ENCODE measurements around the gene P3H4.
"Not testable (repeated sequence)": the region's sequence is repeated elsewhere in the genome, so short reads cannot be mapped to it uniquely, and the experiment has no call there.

P3H4 gene

GRCh38 chr17:41829961-41830360, 18.2 kb upstream of the P3H4 start:
- peaks cover 18% of the 10 kb centered on the region; the same call in 1 of the 2 replicates for H3K36me3 ChIP-seq (ENCODE audit: insufficient read depth, low read length)
- H3K9ac ChIP-seq (ENCODE audit: low read depth, low read length); H3K4me1 ChIP-seq (ENCODE audit: insufficient read depth, low read length); H3K9me3 ChIP-seq (ENCODE audit: control insufficient read depth, insufficient read depth, low read length): not testable (repeated sequence)

GRCh38 chr17:41825175-41825845, 13.6 kb upstream of the P3H4 start:
- Histone ChIP-seq H3K36me3 (ENCODE audit: insufficient read depth, low read length) (0 out of 2 replicates have a peak, but pooled peaks cover 12% of the 10 kb centered on the region), H3K9me3 (ENCODE audit: control insufficient read depth, insufficient read depth, low read length) (no peaks in the 10 kb centered on the region), H3K4me1 (ENCODE audit: insufficient read depth, low read length) (no peaks in the 10 kb centered on the region), H3K9ac (ENCODE audit: low read depth, low read length) (no peak overlapping the region)

GRCh38 chr17:41824086-41824485, 12.3 kb upstream of the P3H4 start:
- Histone ChIP-seq H3K9ac (ENCODE audit: low read depth, low read length) (no peak overlapping the region), H3K36me3 (ENCODE audit: insufficient read depth, low read length) (0 out of 2 replicates have a peak, but pooled peaks cover 7% of the 10 kb centered on the region), H3K9me3 (ENCODE audit: control insufficient read depth, insufficient read depth, low read length) (no peaks in the 10 kb centered on the region), H3K4me1 (ENCODE audit: insufficient read depth, low read length) (peaks cover 6% of the 10 kb centered on the region)

GRCh38 chr17:41823580-41823979, 11.8 kb upstream of the P3H4 start:
- H3K9me3 ChIP-seq (ENCODE audit: control insufficient read depth, insufficient read depth, low read length): no peaks in the 10 kb centered on the region
- no peak overlapping the region for H3K9ac ChIP-seq (ENCODE audit: low read depth, low read length)
- H3K36me3 ChIP-seq (ENCODE audit: insufficient read depth, low read length): 0 out of 2 replicates have a peak, but pooled peaks cover 7% of the 10 kb centered on the region
- H3K4me1 ChIP-seq (ENCODE audit: insufficient read depth, low read length): peaks cover 9% of the 10 kb centered on the region

DNA sequence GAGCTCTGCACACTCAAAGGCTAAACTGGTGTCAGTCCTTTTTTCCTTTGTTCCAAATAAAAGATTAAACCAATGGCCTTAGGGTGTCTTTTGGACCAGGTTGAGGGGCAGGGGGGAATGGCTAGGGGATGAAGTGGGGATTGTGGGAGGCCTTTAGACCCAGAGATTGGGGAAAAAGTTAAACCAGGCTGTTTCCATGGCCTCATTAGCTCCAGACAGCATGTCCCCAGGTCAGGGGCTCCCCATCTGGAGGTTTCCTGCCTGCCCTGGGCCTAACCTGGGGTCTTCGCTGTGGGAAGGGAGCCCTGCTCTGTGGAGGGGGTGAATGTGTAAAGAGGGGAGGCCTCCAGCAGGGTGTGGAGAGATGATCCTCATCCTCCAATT, 11.4 kb upstream of the P3H4 start:
- no peaks in the 10 kb centered on the region for H3K9me3 ChIP-seq (ENCODE audit: control insufficient read depth, insufficient read depth, low read length)
- H3K36me3 ChIP-seq (ENCODE audit: insufficient read depth, low read length): 0 out of 2 replicates have a peak, but pooled peaks cover 7% of the 10 kb centered on the region
- no peak overlapping the region for H3K9ac ChIP-seq (ENCODE audit: low read depth, low read length)
- peaks cover 9% of the 10 kb centered on the region for H3K4me1 ChIP-seq (ENCODE audit: insufficient read depth, low read length)

DNA sequence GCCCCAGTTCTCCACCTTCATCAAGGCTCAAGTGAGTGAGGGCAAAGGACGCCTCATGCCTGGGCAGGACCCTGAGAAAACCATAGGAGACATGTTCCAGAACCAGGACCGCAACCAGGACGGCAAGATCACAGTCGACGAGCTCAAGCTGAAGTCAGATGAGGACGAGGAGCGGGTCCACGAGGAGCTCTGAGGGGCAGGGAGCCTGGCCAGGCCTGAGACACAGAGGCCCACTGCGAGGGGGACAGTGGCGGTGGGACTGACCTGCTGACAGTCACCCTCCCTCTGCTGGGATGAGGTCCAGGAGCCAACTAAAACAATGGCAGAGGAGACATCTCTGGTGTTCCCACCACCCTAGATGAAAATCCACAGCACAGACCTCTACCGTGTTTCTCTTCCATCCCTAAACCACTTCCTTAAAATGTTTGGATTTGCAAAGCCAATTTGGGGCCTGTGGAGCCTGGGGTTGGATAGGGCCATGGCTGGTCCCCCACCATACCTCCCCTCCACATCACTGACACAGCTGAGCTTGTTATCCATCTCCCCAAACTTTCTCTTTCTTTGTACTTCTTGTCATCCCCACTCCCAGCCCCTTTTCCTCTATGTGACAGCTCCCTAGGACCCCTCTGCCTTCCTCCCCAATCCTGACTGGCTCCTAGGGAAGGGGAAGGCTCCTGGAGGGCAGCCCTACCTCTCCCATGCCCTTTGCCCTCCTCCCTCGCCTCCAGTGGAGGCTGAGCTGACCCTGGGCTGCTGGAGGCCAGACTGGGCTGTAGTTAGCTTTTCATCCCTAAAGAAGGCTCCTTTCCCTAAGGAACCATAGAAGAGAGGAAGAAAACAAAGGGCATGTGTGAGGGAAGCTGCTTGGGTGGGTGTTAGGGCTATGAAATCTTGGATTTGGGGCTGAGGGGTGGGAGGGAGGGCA, 10.7 kb upstream of the P3H4 start:
- Histone ChIP-seq H3K9me3 (ENCODE audit: control insufficient read depth, insufficient read depth, low read length) (no peaks in the 10 kb centered on the region), H3K9ac (ENCODE audit: low read depth, low read length) (no peak overlapping the region), H3K4me1 (ENCODE audit: insufficient read depth, low read length) (peaks cover 9% of the 10 kb centered on the region), H3K36me3 (ENCODE audit: insufficient read depth, low read length) (0 out of 2 replicates have a peak, but pooled peaks cover 3% of the 10 kb centered on the region)

- no peaks in the 10 kb centered on the region for H3K36me3 ChIP-seq (ENCODE audit: insufficient read depth, low read length)
- peaks cover 9% of the 10 kb centered on the region for H3K4me1 ChIP-seq (ENCODE audit: insufficient read depth, low read length)
- H3K9me3 ChIP-seq (ENCODE audit: control insufficient read depth, insufficient read depth, low read length): no peaks in the 10 kb centered on the region
- no peak overlapping the region for H3K9ac ChIP-seq (ENCODE audit: low read depth, low read length)
These were observed 10.0 kb upstream of the P3H4 start for GRCh38 chr17:41821776-41822175.

- H3K9me3 ChIP-seq (ENCODE audit: control insufficient read depth, insufficient read depth, low read length): no peaks in the 10 kb centered on the region
- H3K4me1 ChIP-seq (ENCODE audit: insufficient read depth, low read length): peaks cover 9% of the 10 kb centered on the region
- H3K36me3 ChIP-seq (ENCODE audit: insufficient read depth, low read length): no peaks in the 10 kb centered on the region
- no peak overlapping the region for H3K9ac ChIP-seq (ENCODE audit: low read depth, low read length)
These were observed 6.3 kb upstream of the P3H4 start for GRCh38 chr17:41818024-41818423.

- peaks cover 9% of the 10 kb centered on the region for H3K4me1 ChIP-seq (ENCODE audit: insufficient read depth, low read length)
- H3K36me3 ChIP-seq (ENCODE audit: insufficient read depth, low read length): no peaks in the 10 kb centered on the region
- no peak overlapping the region for H3K9ac ChIP-seq (ENCODE audit: low read depth, low read length)
- no peaks in the 10 kb centered on the region for H3K9me3 ChIP-seq (ENCODE audit: control insufficient read depth, insufficient read depth, low read length)
These were observed 5.0 kb upstream of the P3H4 start for GRCh38 chr17:41816637-41817320.

DNA sequence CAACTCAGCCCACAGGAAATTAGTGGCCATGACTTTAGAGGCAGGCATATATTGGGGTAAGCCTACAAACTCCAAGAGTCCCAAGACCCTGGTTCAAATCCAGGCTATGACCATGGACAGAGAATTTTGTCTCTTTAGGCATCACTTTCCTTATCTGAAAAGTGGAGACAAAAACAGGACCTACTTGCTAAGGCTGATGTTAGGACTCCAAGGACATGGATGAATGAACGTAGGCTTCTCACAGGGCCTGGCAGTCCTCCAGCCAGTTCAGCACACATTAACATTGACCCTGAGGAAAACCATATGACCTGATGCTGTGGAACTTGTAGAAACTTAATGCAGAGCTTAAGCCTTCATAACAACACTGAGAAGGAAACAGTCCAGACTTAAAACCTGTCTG, 2.4 kb upstream of the P3H4 start:
- Histone ChIP-seq H3K9me3 (ENCODE audit: control insufficient read depth, insufficient read depth, low read length) (peaks cover 3% of the 10 kb centered on the region; the same call in 1 of the 2 replicates), H3K9ac (ENCODE audit: low read depth, low read length) (0 out of 2 replicates have a peak overlapping the region, but pooled peaks have one; percentile 70), H3K4me1 (ENCODE audit: insufficient read depth, low read length) (peaks cover 3% of the 10 kb centered on the region; the same call in 1 of the 2 replicates), H3K36me3 (ENCODE audit: insufficient read depth, low read length) (no peaks in the 10 kb centered on the region)

DNA sequence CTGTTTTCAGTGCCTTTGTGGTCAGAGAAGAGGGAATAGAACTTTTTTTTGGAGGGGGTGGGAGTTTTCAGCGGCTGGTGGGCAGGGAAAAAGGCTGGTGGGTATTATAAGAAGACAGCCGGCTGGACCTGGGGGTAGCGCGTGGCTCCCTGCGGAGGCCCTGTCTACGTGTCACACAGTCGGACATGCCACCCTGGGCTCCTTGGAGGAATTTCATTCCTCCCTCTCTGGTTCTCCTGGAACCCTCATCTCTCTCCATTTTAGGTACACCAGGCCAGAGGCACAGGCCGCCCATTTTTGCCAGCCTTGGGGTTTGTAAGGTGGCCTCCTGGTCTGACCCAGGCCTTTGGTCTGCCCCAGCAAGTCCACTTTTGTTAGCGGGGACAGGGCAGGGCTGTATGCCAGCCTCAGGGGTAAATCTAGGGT, 2.0 kb upstream of the P3H4 start:
- Histone ChIP-seq H3K9me3 (ENCODE audit: control insufficient read depth, insufficient read depth, low read length) (peaks cover 3% of the 10 kb centered on the region; the same call in 1 of the 2 replicates), H3K4me1 (ENCODE audit: insufficient read depth, low read length) (no peaks in the 10 kb centered on the region; the same call in 1 of the 2 replicates), H3K9ac (ENCODE audit: low read depth, low read length) (peak overlapping the region; percentile 70), H3K36me3 (ENCODE audit: insufficient read depth, low read length) (no peaks in the 10 kb centered on the region)

GRCh38 chr17:41813152-41813680, 1.5 kb upstream of the P3H4 start:
- H3K9me3 ChIP-seq (ENCODE audit: control insufficient read depth, insufficient read depth, low read length): peaks cover 3% of the 10 kb centered on the region; the same call in 1 of the 2 replicates
- H3K36me3 ChIP-seq (ENCODE audit: insufficient read depth, low read length): no peaks in the 10 kb centered on the region
- peak overlapping the region; percentile 70 for H3K9ac ChIP-seq (ENCODE audit: low read depth, low read length)
- H3K4me1 ChIP-seq (ENCODE audit: insufficient read depth, low read length): no peaks in the 10 kb centered on the region; the same call in 1 of the 2 replicates

GRCh38 chr17:41812381-41813151, 817 bp upstream of the P3H4 start, which contains the start of gene FKBP10:
TSS of gene FKBP10 (plus strand) at chr17:41813004. CDS start at chr17:41813035, 31 bp downstream.
- Histone ChIP-seq H3K36me3 (ENCODE audit: insufficient read depth, low read length) (no peaks in the 10 kb centered on the region), H3K4me1 (ENCODE audit: insufficient read depth, low read length) (no peaks in the 10 kb centered on the region; the same call in 1 of the 2 replicates), H3K9me3 (ENCODE audit: control insufficient read depth, insufficient read depth, low read length) (peaks cover 3% of the 10 kb centered on the region; the same call in 1 of the 2 replicates), H3K9ac (ENCODE audit: low read depth, low read length) (peak within 1 kb of the TSS; percentile 70)
